RWPE1 (cell line): Measurements from ENCODE around the gene CD244.

Source experiments
- CTCF ChIA-PET: fragments of 350-600 bp; sonication (Branson Sonifier 250); formaldehyde crosslinking; extraction: SDS; loops from one replicate; lab custom pipeline; 2021; lab: Yijun Ruan, JAX
- POLR2A ChIA-PET: fragments of 400-600 bp; formaldehyde crosslinking; extraction: SDS; loops from one replicate; lab custom pipeline; 2020; ENCODE audit warnings: antibody characterized with exemption; ENCODE audit not compliant: low non-redundant PET; lab: Yijun Ruan, JAX
- DNase-seq: peaks from one replicate; pipeline ENCODE4 v3.0.0; 2012; ENCODE audit warnings: low spot score
- H3K27ac ChIP-seq: fragments of 450-650 bp; 2 replicates; pipeline ENCODE4 v1.5.1; 2017
- TF ChIP-seq, protein P1 (sequence below): fragments of 450-650 bp; conservative IDR thresholded peaks from 2 replicates; pipeline ENCODE4 v1.5.1; 2017; ENCODE audit warnings: low read depth, mild to moderate bottlenecking

The CD244 gene

GRCh38 chr1:160819186-160819585 is 43.5 kb downstream of the CD244 start:
- DNase-seq, result no peak
- CTCF ChIA-PET, result no interaction called here
- POLR2A ChIA-PET, result no interaction called here
- TF ChIP-seq, protein P1, sequence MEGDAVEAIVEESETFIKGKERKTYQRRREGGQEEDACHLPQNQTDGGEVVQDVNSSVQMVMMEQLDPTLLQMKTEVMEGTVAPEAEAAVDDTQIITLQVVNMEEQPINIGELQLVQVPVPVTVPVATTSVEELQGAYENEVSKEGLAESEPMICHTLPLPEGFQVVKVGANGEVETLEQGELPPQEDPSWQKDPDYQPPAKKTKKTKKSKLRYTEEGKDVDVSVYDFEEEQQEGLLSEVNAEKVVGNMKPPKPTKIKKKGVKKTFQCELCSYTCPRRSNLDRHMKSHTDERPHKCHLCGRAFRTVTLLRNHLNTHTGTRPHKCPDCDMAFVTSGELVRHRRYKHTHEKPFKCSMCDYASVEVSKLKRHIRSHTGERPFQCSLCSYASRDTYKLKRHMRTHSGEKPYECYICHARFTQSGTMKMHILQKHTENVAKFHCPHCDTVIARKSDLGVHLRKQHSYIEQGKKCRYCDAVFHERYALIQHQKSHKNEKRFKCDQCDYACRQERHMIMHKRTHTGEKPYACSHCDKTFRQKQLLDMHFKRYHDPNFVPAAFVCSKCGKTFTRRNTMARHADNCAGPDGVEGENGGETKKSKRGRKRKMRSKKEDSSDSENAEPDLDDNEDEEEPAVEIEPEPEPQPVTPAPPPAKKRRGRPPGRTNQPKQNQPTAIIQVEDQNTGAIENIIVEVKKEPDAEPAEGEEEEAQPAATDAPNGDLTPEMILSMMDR, result no peak
- H3K27ac ChIP-seq, result no peak overlapping the region

GRCh38 chr1:160818207-160818937 is 44.3 kb downstream of the CD244 start:
- TF ChIP-seq, protein P1, result no peak
- H3K27ac ChIP-seq, result no peak overlapping the region
- ChIA-PET POLR2A (no interaction called here), CTCF (no interaction called here)
- no peak for DNase-seq

DNA sequence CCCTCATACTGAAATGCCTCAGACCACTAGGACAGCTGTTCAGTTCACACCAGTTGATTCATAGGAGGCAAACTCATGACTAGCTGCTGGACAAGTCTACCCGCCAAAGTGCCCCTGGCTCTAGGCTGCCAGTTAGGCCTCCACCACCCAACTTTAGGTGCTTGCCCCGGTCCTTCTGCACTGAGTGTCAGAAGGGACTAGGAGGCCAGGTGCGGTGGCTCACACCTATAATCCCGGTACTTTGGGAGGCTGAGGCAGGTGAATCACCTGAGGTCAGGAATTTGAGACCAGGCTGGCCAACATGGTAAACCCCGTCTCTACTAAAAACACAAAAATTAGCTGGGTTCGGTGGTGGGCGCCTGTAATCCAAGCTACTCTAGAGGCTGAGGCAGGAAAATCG is 47.8 kb downstream of the CD244 start:
- H3K27ac ChIP-seq, result no peak overlapping the region
- DNase-seq, result no peak
- CTCF ChIA-PET, result no interaction called here
- TF ChIP-seq, protein P1, result no peak
- POLR2A ChIA-PET, result no interaction called here

DNA sequence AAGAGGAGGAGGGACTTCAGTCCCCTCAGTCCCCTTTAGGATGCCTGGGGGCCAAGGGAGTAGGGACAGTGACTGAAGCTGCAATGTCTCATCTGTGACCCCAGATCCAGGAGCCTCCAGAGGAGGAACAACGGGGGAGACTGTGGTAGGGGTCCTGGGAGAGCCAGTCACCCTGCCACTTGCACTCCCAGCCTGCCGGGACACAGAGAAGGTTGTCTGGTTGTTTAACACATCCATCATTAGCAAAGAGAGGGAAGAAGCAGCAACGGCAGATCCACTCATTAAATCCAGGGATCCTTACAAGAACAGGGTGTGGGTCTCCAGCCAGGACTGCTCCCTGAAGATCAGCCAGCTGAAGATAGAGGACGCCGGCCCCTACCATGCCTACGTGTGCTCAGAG is 48.4 kb downstream of the CD244 start:
- ChIA-PET CTCF (no interaction called here), POLR2A (no interaction called here)
- no peak for DNase-seq
- TF ChIP-seq, protein P1, result no peak
- H3K27ac ChIP-seq, result no peak overlapping the region

DNA sequence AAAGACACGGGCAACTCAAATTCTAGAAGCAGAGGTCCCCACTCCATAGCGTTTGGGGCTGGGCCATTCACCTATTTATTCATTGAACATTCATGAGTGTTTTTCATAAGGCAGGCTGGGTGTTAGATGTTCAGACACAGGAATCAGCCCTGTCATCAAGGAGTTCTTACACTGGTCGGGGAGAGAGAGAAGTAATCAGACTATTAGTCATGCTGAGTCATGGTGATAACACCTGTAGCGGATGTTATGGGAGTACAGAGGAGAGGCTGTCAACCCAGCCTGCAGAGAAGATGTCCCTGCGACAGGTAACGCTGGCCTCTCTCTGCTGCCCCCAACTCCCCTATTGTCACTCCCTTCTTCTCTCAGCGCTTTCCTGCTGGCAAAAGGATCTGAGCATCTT is 49.5 kb downstream of the CD244 start:
- ChIA-PET CTCF (no interaction called here), POLR2A (no interaction called here)
- TF ChIP-seq, protein P1, result no peak
- no peak overlapping the region for H3K27ac ChIP-seq
- DNase-seq, result peak; percentile 90

DNA sequence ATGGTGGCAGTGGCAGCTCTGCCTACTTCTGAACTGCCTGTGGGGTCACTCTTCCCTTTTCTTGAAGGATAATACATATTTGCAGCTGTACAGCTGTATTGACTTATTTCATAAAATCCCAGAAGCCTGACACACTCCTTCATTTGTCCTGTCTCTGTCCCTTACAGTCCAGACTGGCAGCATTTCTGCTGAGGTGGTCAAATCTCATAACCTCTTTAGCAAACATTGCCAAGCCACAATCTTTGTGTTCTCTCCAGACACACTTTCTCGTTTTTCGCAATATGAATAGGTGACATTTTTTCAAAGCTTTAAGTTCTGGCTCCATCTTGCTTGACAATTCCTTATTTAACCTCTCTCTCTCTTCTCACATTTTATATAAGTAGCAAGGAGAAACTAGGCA is 51.5 kb downstream of the CD244 start:
- TF ChIP-seq, protein P1, result no peak
- POLR2A ChIA-PET, result no interaction called here

More for the DNA sequence above, 51.5 kb downstream of the CD244 start:
- CTCF ChIA-PET, result no interaction called here
- no peak for DNase-seq
- no peak overlapping the region for H3K27ac ChIP-seq
